Activated T-cell treated with anti-CD3 and anti-CD28 coated beads, Interleukin-2, amount 50 U/mL, for 1 hour (primary cell): ENCODE data around the gene CDK6.

Experiments
- DNase-seq: peaks from one replicate; pipeline ENCODE4 v3.0.0-alpha.2; 2020

CDK6 gene

GRCh38 chr7:92729751-92730150 lies 106.6 kb downstream of the CDK6 start:
- no peak for DNase-seq

GRCh38 chr7:92729172-92729571 lies 107.2 kb downstream of the CDK6 start:
- no peak for DNase-seq

GRCh38 chr7:92727755-92728154 lies 108.6 kb downstream of the CDK6 start:
- DNase-seq: no peak

GRCh38 chr7:92725161-92725925 lies 111.0 kb downstream of the CDK6 start:
- no peak for DNase-seq

GRCh38 chr7:92723943-92724342 lies 112.4 kb downstream of the CDK6 start:
- no peak for DNase-seq

- no peak for DNase-seq
Measured at GRCh38 chr7:92723205-92723604, 113.2 kb downstream of the CDK6 start.

- DNase-seq: no peak
Measured at GRCh38 chr7:92722541-92722940, 113.8 kb downstream of the CDK6 start.

GRCh38 chr7:92720604-92721350 lies 115.6 kb downstream of the CDK6 start:
- DNase-seq: no peak

GRCh38 chr7:92717993-92718716 lies 118.2 kb downstream of the CDK6 start:
- DNase-seq: peak; percentile 50

- no peak for DNase-seq
Measured at GRCh38 chr7:92717623-92717992, 118.8 kb downstream of the CDK6 start.

GRCh38 chr7:92716825-92717580 lies 119.4 kb downstream of the CDK6 start:
- no peak for DNase-seq

- no peak for DNase-seq
Measured at GRCh38 chr7:92715963-92716362, 120.4 kb downstream of the CDK6 start.

GRCh38 chr7:92714767-92715166 lies 121.6 kb downstream of the CDK6 start:
- DNase-seq: no peak

GRCh38 chr7:92714280-92714679 lies 122.1 kb downstream of the CDK6 start:
- no peak for DNase-seq

- no peak for DNase-seq
Measured at GRCh38 chr7:92709912-92710311, 126.5 kb downstream of the CDK6 start.

- no peak for DNase-seq
Measured at GRCh38 chr7:92709150-92709549, 127.2 kb downstream of the CDK6 start.

- no peak for DNase-seq
Measured at GRCh38 chr7:92708111-92709042, 128.0 kb downstream of the CDK6 start.

GRCh38 chr7:92707435-92707834 lies 128.9 kb downstream of the CDK6 start:
- DNase-seq: no peak

- no peak for DNase-seq
Measured at GRCh38 chr7:92706563-92706962, 129.8 kb downstream of the CDK6 start.

GRCh38 chr7:92705831-92706230 lies 130.5 kb downstream of the CDK6 start:
- no peak for DNase-seq

- DNase-seq: no peak
Measured at GRCh38 chr7:92704858-92705257, 131.5 kb downstream of the CDK6 start.

GRCh38 chr7:92702535-92702934 lies 133.8 kb downstream of the CDK6 start:
- no peak for DNase-seq
